Measurements from ENCODE around the gene OR4D9.
"Not testable (repeated sequence)": the region's sequence is repeated elsewhere in the genome, so short reads cannot be mapped to it uniquely, and the experiment has no call there.

The OR4D9 gene

DNA sequence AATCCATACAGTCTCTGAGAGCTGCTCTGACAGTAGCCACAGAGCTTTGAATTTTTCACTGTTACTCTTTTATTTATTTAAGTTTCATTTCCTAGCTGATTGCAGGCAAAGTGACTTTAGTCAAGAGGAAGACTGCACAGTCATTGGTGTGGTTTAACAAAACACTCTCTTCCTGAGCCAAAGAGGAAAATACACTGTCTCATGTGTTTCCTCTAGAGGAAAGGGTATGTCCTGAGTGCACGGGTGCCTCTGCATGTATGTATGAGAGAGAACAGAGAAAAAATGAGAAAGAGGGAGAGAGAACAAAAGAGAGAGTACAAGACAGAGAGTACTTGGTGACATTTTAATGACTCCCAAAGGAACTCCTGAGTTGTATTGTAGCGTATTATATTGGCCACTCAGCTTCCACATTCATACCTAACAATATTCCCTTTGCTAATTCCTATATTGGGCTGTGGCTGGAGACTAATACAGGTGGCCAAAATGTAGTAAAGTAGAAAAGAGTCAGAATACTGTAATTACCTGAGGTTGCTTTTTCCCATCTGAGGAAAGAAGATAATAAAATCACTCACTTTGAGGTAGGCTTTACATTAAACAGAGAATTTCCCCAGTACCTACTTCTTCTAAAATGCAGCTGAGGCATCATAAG, at the start of gene OR4D9:
Gene OR4D9, plus strand, starts transcription at position 599 of the 649 bp plus-strand sequence. CDS start 3,374 bp downstream, outside the sequence.
- FAIRE-seq = no peak

DNA sequence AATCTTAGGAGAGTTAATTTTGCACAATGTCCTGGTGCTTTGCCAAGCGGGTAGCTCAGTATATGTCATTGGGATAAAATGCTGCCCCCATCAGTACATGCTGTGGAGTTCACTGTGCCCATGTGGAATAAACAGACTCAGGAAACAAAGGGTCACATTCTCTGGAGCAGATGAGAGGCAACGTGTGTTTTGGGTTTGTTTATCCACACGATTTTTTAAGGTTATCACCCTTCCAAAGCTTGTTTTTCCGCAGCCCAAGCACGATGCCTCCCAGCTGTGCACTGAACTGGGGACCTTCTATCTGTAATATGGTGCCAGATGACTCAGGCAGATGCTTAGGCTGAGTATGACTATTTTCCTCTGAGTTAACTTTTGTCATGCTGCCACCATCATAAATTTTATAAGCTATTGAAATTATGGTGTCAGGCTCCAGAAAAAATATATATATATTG, 48.1 kb upstream of the OR4D9 start:
- no peak for FAIRE-seq

DNA sequence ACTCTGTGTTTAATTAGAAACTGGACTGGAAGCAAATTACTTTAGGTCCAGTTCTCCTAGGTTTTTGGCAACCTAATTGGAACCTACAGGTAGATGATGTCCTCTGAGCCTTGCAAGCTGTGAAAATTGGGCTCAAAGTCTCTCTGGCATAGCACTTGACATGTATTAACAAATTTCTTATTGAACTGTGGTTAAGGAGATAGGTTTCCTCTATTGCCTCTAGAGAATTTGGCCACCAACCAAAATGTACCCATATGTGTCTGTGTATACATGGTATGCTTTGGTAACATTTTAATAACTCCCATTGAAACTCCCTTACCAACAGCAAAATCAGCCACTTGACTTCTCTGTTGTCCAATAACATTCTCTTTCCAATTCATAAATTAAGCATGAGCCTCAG, 38.3 kb upstream of the OR4D9 start, which contains the start of gene OR4D10:
Gene OR4D10, plus strand, starts transcription at position 301 of the 400 bp plus-strand sequence. CDS start 4,115 bp downstream, outside the sequence.
- no peak for FAIRE-seq

DNA sequence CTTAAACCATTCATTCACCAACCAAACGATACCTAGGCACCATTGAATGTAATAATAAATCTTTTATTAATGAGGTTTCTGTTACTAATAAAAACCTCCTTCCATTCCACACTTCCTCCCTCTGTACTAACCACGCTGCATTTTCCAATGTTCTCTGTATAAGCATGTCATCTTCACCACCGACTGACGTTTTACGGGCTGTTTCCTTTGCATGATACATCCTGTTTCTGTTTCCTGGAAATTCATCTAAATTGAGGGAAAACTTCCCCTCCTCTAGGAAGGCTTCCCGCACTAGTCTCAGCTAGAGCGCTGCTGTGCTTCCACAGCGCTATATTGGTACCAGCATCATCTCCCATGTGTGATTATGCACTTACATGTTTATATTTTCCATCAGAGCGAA, 36.2 kb upstream of the OR4D9 start:
- no peak for FAIRE-seq

DNA sequence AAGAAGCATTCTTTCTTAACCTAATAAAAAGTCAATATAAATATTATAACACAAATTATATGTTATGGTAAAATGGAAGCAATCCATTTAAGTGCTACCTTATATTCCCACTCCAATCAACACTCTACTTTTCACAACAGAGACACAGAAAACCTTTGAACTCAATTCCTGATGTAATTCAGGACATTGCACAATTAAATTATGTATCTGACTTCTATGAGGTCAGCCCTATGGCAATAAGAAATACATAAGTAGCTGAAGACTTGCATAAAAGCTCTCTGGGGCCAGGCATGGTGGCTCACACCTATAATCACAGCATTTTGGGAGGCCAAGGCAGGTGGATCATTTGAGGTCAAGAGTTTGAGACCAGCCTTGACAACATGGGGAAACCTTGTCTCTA, 31.4 kb upstream of the OR4D9 start:
- no peak for FAIRE-seq

DNA sequence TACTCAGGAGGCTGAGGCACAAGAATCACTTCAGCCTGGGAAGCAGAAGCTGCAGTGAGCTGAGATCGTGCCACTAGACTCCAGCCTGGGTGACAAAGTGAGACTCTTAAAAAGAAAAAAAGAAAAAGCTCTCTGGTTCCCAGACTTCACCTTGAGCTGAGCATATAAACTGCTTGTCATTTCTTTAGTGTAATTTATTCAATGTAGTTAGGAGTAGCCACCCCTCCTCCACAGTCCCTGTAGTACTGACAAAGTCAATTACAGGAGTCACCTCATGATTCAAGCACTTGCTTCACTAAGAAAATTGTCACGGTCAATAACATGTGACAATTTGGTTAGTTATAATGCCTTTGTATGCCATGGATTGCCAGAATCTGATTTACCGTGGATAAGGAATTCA, 31.0 kb upstream of the OR4D9 start:
- no peak for FAIRE-seq

DNA sequence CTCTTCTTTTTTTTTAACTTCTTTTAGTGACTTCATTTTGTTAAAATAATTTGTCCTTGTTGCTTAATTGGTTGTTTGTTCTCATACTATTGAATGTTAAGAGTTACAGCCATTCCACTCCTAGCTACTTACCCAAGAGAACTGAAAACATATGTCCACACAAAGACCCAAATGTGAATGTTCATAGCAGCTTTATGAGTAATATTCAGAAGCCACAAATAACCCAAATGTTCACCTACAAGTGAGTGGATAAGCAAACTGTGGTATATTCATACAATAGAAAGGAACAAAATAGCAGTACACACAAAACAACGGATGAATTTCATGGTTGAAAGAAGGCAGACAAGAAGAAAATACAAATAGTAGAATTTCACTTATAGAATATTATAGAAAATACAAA, 9.4 kb upstream of the OR4D9 start:
- FAIRE-seq = no peak

DNA sequence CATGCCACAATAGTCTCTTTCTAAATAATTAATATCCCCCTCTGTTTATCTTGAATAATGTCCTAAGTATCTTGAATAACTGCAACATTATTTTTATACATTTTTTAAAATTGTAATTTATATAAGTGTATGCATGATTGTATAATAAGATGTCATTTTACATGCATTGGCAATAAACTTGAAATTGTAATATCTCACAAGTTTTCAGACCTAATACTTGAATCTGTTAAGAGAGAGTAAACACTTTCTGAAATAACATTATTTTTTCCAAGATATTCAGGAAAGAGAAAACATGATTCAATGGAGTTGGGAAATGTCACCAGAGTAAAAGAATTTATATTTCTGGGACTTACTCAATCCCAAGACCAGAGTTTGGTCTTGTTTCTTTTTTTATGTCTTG, 8.1 kb upstream of the OR4D9 start, which contains the start of gene OR4D11:
Gene OR4D11, plus strand, starts transcription at position 301 of the 400 bp plus-strand sequence. Its CDS starts 0 bp downstream, at position 301.
- FAIRE-seq = no peak

DNA sequence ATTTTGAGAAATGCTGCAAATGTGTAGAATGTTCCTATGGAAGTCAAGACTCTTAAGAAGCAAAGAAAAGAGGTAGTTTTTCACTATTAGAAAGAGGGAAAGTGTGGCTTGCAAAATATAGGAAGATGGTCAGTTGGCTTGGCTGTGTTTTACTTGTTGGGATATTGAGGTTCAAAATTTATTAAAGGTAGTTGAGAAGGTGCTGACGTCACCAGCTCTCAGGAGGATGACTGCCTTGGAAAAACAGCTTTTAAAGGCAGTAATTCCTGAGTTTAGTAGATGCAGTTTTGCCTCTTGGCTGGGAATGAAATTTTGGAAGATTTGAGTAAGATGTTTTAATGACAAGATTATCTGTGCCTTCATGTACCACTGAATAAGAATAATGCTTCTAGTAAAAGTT, 336 bp downstream of the OR4D9 start:
- no peak for FAIRE-seq

DNA sequence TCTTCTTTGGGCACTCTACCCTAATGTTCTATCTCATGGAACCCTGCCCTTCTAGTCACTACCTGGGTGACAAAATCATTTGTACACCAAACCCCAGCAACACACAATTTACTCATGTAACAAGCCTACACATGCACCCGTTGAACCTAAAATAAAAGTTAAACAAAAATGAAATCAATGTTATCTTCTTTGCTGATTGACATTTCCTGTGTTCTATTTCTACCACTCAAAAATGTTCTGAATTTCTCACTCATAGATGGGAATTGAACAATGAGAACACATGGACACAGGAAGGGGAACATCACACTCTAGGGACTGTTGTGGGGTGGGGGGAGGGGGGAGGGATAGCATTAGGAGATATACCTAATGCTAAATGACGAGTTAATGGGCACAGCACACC, 8.8 kb downstream of the OR4D9 start:
- FAIRE-seq = not testable (repeated sequence)

DNA sequence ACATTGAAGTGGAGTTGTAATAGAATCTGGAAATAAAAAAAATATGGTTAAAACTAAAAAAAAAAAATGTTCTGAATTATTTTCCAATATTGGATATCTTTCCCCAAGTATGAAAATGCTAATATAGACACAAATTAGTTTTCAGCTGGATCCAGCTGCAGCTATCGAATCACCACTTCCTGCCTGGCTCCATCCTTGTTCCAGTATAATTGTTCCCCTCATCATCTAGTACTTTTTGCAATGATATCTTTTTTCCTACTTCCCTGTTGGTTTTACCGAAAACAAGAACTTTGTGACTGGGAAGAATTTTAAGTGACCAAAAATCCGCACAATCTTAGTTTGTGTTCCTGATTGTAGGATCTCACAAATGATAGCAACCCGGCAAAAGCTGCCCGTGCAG, 9.4 kb downstream of the OR4D9 start:
- FAIRE-seq = no peak

DNA sequence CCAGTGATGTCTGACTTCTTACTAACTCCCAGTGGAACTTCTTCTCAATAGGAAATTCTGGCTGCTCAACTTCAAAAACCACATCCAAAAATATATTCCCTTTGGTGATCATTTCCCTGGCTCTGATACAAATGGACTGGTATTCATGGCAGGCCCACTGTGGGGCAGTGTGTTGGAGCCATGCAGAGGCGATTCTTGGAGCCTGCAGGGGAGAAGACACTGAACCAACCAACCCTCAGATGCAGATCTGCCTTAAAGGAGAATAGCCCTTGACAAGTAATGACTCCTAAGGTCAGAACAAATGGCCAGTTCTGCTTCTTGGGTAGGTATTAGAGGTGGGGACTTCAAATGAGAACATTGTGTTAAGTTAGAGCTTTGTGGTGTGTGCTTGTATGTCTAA, 12.2 kb downstream of the OR4D9 start:
- FAIRE-seq = no peak

DNA sequence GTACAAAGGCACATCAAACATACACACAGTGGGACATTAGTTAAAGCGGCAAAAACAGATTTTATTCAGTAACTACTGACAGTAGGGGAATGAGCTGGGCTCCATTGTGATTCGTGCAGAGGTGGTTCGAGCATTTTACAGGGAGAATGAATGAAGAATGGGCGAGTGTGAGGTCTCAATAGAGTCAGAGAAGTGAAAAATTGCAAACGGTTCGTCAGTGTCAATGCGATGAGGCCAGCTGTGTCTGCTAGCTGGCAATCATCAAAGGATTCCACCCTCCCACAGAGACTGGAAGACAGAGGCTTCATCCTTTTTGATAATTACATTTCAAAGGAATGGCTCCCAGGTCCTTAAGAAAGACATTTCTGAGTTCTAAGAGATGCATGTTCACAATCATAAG, 17.4 kb downstream of the OR4D9 start:
- FAIRE-seq = no peak

DNA sequence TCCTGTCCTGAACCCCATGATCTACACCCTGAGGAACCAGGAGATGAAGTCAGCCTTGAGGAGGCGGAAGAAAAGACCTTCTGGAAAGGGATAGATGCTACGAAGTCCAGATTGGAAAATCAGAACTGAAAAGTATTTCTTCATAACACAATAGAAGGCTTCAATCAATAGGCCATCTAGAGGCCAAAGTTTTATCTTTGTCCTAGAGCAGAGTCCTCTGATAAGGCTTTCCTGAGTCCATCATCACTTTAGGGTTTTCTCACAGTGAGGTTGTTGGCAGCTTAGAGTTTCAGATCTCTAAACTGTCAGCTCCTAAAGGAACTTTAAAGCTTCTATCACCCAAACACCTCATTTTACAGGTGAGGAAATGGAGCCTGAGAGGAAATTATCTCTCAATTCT, 21.3 kb downstream of the OR4D9 start:
- no peak for FAIRE-seq

DNA sequence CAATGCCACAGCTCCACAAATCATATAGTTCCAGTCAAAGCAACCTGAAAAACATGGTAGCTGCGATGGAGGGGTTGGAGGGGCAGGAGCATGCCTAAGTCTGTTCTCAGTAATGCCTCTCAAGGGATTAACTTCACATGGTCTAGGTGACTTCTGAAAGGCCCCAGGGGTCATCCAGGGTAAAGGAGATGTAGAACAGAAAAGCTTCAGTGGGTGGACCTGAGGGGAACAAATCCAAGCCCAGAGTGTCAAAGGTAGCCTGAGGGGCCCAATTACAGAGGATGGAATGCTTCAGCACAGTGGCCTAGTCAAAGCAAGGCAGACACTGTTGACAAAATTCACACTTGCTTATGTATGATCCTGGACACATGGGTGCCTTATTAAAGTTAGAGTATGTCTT, 23.3 kb downstream of the OR4D9 start:
- no peak for FAIRE-seq

DNA sequence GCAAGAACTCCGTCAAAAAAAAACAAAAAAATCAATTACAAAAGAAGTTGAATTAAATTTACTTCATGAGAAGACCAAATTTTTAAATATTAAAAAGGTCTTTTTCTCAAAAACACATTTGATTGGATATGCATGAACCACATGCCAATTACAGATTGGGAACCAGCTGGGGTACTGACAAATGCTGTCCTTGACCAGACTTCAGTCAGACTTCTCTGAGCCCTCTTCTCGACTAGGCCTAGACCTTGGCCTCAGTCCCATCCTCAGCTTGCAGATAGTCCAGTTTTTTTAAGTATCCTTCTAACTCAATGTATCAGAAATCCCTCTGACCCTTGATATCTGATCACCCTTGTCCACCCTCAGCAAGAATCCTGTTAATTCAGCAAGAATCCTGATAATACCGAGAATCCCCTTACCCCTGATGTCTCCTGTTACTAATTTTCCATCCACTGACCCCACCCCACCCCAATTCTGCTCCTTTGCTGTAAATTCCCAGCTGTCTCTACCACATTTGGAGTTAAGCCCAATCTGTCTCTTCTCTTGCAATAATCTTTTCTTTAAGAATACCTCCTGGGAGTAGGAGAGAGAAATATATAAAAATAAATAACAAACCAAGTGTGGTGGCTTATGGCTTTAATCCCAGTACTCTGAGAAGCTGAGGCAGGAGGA, 30.9 kb downstream of the OR4D9 start:
- no peak for FAIRE-seq

DNA sequence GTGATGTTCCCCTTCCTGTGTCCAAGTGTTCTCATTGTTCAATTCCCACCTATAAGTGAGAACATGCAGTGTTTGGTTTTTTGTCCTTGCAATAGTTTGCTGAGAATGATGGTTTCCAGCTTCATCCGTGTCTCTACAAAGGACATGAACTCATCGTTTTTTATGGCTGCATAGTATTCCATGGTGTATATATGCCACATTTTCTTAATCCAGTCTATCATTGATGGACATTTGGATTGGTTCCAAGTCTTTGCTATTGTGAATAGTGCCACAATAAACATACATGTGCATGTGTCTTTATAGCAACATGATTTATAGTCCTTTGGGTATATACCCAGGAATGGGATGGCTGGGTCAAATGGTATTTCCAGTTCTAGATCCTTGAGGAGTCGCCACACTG, 32.4 kb downstream of the OR4D9 start:
- not testable (repeated sequence) for FAIRE-seq

DNA sequence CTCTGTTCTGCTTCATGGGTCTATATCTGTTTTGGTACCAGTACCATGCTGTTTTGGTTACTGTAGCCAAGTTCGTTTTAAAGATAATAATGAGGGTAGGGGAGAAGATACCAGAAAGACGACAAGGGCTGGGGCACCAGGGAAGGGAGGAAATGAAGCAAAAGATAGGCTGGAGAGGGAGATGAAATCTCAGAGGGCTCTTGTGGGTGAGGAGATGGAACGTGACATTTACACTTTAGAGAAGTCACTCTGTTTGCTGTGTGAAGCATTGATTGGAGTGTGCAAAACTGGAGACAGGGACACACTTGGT, 33.5 kb downstream of the OR4D9 start:
- FAIRE-seq = no peak

DNA sequence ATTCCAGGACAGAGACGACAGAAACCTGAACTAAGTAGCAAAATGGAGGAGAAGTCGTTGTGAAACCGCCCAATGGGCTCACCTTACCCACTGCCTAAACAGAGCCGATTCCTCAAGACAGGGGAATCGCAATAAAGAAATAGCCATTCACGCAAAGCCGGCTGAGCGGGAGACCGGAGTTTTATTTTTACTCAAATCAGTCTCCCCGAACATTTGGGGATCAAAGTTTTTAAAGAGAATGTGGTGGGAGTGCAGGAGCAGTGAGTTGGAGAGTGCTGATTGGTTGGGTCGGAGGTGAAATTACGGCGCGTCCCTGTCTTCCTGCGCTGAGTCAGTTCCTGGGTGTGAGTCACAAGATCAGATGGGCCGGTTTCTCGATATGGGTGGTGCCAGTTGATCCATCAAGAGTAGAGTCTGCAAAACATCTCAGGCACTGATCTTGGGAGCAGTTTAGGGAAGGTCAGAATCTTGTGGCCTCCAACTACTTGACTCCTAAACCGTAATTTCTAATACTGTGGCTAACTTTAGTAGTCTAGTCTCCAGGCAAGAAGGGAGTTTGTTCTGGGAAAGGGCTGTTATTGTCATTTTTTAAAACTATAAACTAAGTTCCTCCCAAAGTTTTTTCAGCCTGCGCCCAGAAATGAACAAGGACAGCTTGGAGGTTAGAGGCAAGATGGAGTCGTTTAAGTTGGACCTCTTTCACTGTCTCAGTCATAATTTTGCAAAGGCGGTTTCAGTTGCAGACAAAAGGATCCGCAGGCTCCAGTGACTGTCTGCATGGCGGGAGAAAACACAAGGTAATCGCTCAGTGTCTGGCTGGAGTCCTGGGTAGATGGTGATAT, 34.1 kb downstream of the OR4D9 start:
- peak; percentile 51 for FAIRE-seq

DNA sequence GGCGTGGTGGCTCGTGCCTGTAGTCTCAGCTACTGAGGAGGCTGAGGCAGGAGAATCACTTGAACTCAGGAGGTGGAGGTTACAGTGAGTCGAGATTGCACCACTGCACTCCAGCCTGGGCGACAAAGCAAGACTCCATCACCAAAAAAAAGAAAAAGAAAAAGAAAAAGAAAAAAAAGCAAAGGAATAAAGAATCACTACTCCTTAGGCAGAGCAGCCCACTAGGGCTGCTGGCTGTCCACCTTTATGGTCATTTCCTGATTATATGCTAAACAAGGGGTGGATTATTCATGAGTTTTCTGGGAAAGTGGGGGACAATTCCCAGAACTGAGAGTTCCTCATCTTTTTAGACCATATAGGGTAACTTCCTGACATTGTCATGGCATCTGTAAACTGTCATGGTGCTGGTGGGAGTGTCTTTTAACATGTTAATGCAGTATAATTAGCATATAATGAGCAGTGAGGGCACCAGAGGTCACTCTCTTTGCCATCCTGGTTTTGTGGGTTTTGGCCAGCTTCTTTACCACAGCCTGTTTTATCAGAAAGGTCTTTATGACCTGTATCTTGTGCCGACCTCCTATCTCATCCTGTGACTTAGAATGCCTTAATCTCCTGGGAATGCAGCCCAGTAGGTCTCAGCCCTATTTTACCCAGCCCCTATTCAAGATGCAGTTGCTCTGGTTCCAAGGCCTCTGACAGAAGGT, 36.4 kb downstream of the OR4D9 start:
- not testable (repeated sequence) for FAIRE-seq

DNA sequence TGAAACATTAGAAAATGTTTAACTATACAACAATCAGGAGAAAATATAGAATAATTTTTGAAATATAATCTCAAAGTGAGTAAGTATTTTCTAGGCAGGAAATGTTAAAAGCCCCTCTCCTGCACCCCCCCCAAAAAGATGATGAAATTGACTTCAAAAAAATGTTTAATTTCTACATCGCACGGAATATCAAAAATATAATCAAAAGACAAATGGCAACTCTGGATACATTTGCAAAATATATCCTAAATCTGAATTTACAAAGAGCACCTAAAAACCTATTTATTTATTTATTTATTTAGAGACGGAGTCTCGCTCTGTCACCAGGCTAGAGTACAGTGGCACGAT, 36.9 kb downstream of the OR4D9 start:
- no peak for FAIRE-seq

DNA sequence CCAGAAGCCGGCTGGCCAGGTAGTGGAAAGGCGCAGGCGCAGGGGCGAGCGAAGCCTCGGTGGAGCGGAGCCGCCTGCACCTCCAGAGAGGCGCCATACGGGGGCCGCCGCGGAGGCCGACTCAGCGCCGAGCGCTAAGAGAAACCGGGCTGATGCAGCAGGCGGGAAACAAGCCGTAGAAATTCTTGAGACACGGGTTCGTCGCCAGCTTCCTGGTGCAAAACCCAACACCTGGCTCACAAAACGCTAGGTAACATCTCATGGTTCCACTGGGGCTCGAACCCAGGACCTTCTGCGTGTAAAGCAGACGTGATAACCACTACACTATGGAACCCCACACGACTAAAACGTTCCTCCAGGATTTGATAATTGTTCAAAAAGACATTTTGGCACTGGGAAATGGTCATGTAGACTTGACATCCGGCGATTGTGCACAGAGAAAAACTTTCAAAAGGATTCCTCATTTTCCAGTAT, 39.1 kb downstream of the OR4D9 start:
- FAIRE-seq = no peak

Measured in endometrium (tissue), 2 donors.